Stimulated activated CD4-positive, alpha-beta T cell treated with anti-CD3 and anti-CD28 coated beads, TNF-alpha, amount 100 ng/mL, for 1 hour (primary cell): ENCODE results near the gene TBC1D1.

Source experiments
- DNase-seq, 3 donors: peaks; one replicate each; pipeline ENCODE4 v3.0.0-alpha.2; 2020; ENCODE audit warnings: low read depth in 3 of 3, low spot score in 1 of 3

The TBC1D1 gene

GRCh38 chr4:38119668-38120385, 228.9 kb downstream of the TBC1D1 start:
- DNase-seq: no peak

- no peak for DNase-seq
Observed at GRCh38 chr4:38120772-38121171, 229.9 kb downstream of the TBC1D1 start.

GRCh38 chr4:38122060-38122459, 231.2 kb downstream of the TBC1D1 start:
- DNase-seq: no peak

GRCh38 chr4:38123555-38123954, 232.7 kb downstream of the TBC1D1 start:
- no peak for DNase-seq

GRCh38 chr4:38124961-38125360, 234.1 kb downstream of the TBC1D1 start:
- DNase-seq: no peak

- DNase-seq: no peak
Observed at GRCh38 chr4:38125816-38126215, 234.9 kb downstream of the TBC1D1 start.

GRCh38 chr4:38128478-38129459, 237.9 kb downstream of the TBC1D1 start:
- peak; percentile 21 to 39 (median 24) for DNase-seq

- no peak for DNase-seq
Observed at GRCh38 chr4:38129460-38130227, 238.8 kb downstream of the TBC1D1 start.

GRCh38 chr4:38130884-38131283, 240.0 kb downstream of the TBC1D1 start:
- no peak for DNase-seq

- DNase-seq: peak; percentile 36 to 49 (median 42)
Observed at GRCh38 chr4:38131371-38132091, 240.6 kb downstream of the TBC1D1 start.

- peak; percentile 18 to 45 (median 44) for DNase-seq
Observed at GRCh38 chr4:38132107-38132673, 241.3 kb downstream of the TBC1D1 start.

- DNase-seq: no peak
Observed at GRCh38 chr4:38132843-38133662, 242.2 kb downstream of the TBC1D1 start.

GRCh38 chr4:38133711-38134480, 243.0 kb downstream of the TBC1D1 start:
- DNase-seq: no peak

- no peak for DNase-seq
Observed at GRCh38 chr4:38135201-38135600, 244.3 kb downstream of the TBC1D1 start.

- DNase-seq: no peak
Observed at GRCh38 chr4:38136604-38137003, 245.7 kb downstream of the TBC1D1 start.

GRCh38 chr4:38137080-38137479, 246.2 kb downstream of the TBC1D1 start:
- no peak for DNase-seq

- no peak for DNase-seq
Observed at GRCh38 chr4:38138363-38138762, 247.5 kb downstream of the TBC1D1 start.

GRCh38 chr4:38139187-38139586, 248.3 kb downstream of the TBC1D1 start:
- no peak for DNase-seq
